DMS 273 treated with DMSO at 0.1 percent for 48 hours (cell line): ENCODE data around the gene GALNT18.

Experiments used
- DNase-seq: peaks from one replicate; lab custom pipeline; 2025; lab: John Stamatoyannopoulos, UW

The GALNT18 gene

DNA sequence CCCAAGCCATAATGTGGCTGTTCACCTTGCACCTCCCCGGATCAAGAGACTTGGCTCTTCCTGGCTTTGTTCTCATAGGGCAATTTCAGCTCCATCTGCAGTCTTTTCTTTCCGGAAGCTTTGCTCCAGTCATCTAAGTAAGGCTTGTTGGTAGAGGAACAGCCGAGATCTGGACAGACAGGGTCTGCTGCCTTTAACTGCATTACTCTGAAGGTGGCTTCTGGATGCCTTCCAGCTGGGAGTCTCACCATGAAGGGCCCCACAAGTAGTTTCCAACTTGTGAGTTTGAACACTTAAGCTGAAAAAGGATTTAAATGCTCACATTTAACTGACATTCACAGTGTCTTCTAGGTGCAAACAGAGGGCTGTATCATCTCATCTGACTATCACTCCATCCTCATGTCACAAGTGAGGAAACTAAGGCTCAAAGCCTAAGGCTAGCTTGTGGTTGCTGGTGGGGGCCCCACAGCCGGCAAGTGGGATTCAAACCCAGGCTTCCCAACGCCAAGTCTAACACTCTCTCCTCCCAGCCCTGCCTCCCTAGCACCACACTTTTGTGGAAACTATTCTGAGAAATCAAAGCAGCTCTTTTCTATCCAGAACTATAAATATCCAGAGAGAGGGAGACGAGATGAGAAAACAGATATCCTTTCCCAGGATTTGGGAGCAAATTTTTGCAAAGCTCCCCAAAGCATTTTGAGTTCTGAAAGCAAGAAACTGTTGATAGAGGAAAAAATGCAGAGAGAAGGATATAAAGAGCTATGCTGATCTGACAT is 58.4 kb downstream of the GALNT18 start:
- DNase-seq = no peak

DNA sequence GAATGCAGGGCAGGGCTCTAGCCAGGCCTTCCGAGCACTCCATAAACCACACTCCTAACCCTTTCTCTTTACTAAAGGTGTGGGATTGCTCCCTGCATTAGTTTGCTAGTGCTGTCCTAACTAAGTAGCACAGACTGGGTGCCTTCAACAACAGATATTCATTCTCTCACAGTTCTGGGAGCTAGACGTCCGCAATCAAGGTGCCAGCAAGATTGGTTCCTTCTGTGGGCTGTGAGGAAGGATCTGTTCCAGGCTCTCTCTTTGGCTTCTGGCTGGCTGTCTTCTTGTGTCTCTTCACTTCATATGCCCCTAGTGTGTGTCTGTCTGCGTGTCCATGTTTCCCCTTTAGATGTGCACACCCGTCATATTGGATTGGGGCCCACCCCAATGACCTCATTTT is 59.8 kb downstream of the GALNT18 start:
- no peak for DNase-seq

DNA sequence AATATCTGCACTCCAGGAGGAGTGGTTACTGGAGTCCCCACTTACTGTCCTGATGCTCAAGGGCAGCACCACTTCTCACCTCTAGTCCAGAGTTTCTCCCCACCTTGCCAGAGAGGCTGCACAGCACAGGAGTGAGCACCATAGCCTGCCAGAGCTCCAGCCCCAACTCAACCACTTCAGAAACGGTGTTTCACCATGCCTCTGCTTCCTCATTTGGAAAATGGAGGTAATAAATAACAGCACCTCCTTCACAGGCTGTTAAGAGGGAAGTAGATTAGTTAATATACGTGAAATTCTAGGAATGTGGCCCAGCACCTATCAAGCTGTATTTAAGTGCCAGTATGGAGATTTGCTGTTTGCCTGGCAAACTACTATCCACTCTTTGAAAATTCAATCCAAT is 63.0 kb downstream of the GALNT18 start:
- DNase-seq = no peak

DNA sequence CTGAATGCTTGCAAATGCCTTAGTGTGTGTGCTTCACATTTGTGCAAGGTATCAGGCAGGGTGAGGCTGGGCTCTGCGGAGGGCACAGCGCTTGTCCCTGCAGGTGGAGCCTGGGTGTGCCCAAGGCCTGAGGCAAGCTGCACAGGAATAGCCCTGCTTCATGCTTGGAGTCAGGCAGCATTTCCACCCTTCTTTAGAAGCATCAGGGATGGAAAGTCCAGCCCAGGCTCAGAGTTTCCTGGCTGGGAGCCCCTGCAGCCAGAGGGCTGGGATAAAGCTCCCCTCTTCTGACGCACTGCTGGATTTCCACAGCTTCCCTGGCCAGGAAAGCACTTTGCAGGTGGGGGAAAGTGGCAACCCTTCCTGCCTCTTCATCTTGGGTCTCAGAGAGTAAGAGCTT is 63.4 kb downstream of the GALNT18 start:
- DNase-seq = no peak

DNA sequence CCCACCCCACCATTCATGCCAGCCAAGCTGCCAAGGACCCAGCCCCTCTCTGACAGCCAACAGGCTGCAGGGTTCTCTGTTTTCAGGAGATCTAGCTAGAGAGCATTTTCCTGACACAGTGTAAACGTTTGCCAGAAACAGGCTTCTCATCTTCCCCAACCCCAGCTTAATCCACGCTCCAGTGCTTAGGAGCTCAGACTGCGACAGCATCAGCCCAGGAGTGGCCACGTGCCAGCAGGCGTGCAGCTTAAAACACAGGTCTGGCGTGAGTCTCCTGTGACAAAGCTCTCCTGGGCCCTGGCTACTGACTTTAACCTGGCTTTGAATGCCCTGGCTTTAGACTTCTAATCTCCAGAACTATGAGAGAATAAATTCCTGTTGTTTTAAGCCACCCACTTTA is 66.6 kb downstream of the GALNT18 start:
- no peak for DNase-seq

DNA sequence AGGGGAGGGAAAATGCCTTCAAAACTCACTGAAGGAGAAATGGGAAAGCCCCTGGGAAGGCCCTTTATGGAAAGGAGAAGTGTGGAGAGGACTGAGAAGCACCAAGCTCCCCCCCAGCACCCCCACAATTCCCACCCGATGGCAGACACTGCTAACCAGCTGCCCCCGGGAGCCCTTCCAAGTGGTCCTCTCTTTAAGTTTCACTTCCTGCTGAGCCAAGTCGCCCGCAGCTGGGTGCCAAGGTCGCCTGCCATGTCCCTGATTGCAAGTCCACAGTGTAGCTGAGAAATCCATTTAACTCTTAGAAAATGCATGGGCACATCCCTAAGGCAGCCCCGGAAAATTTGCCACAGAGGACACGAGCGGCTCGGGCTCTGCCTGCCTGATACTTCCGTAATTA is 68.2 kb downstream of the GALNT18 start:
- no peak for DNase-seq

DNA sequence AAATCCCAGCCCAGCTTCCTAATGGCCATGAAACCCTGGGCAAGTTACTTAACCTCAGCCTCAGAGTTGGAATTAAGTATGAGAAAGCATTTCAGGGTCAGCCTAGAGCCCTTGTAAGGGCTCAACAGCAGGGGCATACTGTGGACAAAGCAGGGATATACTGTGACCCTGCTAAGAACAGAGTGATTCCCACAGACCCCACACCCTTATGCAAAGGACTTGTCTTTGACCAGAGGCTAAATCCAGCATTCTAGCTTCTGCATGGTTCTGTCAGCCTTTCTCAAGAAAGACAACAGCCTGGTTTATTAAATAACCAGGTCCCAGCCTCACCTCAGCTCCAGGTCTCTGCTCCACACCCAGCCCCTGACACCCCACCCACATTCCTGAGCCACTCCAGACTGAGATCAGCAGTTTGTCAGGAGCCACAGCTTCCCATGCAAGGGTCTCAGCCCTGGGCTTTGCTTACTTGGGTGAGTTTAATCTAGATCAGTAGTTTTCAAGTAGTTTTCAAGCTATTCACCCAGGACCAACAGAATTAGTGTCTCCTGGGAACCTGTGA is 69.2 kb downstream of the GALNT18 start:
- DNase-seq = no peak

DNA sequence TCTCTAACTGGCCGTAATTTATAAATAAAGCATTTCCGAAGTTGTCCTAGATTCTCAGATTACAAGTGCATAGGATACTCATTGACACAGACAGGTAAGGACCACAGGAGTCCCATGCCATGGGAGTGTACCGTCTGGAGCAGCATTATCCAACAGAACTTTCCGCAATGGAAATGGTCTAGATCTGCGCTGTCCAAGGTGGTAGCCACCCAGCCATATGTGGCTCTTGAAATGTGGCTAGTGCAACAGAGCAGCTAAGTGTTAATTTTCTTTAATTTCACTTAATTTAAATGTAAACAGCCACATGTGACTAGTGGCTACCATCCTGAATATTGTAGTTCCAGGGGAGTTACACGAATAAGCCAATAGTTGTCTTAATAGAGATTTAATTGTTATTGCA is 71.3 kb downstream of the GALNT18 start:
- no peak for DNase-seq

DNA sequence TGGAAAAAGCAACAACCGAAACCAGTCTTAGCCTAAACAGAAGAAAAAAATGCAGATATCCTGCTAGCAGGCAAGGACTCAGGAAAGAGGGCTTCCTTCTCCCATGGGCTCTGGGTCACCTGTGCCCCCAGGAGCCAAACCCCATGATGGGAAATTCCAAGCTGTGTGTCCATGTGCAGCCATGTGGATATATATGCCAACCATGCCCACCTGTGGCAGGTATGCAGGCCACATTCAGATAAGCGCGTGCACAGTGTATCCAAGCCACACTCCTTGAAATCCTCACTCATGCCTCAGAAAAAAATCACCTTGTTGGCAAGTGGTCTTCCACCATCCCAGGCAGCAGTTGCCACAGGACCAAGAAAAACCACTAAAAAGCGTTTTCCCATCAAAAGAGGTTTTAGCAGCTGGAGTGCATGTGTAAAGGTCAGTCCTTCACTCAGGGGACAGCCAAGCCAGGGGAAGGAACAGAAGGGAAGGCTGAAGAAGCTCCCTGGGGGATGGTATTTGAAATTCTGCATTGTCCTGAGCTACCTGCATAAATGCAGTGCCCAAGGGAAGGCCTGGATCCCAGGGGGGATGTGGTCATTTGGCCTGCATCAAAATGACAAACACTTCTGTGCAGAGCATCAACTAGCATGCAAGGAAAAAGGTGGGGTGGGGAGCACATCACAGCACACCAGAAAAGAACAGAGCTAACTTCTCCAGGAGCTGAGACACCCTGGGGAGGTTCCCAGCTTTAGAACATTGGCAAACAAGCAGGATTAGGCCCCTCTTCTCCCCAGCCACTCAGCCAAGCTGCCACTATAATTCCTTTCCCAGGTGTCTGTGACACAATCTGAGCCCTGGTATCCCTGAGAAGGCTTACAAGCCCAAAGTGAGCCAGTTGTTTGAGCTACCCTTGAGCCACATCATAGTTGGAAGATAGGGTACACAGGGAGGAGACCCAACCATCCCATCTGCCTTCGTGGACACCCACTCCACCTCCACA is 76.2 kb downstream of the GALNT18 start:
- DNase-seq = no peak

DNA sequence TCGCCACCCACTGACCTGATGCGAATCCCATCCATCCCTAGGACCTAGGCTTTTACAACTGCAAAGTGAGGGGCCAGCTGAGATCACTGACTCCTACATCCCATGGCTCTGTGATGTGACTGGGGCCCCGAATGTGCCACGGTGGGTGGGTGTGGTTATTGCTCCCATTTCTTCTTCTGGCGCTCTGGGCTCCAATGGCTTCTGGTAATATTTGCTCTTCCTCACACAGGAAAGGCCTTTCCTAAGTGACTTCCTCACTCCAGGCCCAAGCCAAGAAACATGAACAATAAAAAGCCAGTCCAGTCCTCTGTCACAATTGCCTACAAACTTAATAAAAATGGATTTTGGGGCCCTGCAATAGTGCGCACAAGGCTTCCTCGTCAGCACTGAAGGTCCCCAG is 78.1 kb downstream of the GALNT18 start:
- DNase-seq = no peak

DNA sequence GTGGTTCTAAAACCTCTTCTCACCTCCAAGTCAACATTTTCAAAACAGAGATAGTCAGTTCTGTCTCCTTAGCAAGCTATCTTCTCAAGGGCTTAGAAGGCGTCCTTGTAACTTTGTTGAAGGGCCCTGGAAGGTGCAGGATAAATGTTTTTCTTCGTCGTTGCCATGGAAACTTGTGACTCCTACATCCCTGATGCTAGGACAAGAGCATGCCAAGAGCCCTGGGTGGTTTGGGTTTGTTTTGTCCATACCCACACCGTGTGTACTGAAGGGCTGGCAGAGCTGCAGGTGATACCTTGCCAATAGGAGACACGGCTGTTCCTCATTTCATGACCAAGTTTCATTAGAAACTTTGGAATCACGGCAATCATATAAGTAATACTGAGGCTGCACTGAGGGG is 81.6 kb downstream of the GALNT18 start:
- DNase-seq = no peak

DNA sequence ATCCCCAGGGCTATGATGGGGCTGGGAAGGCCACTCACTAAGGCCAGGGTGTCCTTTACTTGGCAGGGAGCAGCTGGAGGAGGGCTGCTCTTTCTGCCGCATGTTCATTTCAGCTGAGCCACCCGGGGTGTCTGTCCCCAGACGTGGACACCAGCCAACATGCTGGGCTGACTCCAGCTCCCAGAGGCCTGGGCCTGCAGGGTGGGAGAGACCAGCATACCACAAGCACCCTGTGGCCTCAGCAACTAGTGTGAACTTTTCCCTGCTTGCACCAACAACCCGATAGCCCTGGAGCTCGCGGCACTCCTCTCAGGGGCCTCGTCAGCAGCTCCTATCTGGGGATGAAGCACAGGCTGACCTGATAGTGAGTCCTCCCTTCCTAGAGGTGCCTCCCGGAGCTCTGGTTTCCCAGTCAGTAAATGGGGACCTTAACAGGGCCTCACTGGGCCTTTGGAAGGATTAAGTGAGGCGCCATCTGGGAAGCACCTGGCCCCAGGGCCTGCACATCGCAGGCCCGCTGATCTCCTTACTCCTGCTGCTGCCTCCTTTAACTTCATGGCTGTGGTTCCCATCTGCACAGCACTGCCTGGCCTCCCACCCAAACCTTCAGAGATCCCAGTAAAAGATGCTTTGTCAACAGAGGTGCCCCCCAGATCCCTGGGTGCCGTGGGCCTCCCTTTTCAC is 83.4 kb downstream of the GALNT18 start:
- no peak for DNase-seq

DNA sequence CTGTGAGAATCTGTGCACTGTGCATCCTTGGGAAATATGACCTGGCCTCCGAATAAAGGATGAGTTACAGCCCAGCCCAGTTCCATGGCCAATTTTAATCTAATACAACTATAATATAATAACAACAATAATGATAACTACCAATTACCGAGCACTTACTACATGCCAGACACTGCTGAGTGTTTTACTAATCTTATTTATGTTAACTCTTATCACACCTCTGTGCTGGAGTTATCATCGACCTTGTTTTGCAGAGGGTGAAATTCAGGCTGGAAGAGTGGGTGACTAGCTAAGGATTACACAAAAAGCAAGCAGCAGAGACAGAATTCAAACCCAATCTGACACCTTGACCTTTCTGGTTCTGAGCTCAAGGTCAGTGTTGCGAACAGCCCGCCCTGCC is 83.9 kb downstream of the GALNT18 start:
- DNase-seq = no peak

DNA sequence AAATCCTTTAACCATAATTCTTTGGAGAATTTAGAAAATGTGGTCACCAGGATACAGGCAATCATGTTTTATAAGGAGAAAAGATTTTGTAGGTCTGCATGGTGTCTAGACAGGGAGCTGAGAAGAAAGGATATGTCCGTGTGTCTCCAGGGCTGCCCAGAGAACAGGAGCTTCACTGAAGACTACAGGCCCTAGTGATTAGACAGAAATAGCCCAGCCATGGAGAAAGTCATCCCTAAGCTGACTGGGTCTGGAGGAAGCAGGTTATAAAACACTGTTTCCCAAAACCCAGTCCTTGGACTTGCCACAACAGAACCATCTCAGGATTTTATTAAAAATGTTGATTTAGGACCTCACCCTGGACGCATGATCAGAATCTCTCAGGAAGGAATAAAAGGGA is 84.4 kb downstream of the GALNT18 start:
- DNase-seq = no peak

DNA sequence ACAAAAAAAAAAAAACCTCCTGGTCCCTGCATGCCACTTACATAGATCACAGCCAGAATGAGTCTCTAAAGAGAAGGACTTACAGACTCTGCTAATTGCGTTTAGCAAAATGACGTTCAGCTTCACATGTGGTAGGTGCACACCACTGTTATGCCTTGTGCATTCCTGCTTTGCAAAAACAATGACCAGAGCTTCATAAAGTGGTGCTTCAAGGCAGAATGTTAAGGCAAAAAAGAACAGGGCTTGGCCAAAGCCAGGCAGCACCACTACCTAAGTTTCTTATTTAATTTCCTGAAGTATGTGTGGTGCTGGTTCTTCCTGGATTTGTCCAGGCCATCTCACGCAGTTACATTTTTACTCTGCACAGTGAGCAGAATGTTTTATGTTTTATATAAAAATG is 85.2 kb downstream of the GALNT18 start:
- DNase-seq = no peak

DNA sequence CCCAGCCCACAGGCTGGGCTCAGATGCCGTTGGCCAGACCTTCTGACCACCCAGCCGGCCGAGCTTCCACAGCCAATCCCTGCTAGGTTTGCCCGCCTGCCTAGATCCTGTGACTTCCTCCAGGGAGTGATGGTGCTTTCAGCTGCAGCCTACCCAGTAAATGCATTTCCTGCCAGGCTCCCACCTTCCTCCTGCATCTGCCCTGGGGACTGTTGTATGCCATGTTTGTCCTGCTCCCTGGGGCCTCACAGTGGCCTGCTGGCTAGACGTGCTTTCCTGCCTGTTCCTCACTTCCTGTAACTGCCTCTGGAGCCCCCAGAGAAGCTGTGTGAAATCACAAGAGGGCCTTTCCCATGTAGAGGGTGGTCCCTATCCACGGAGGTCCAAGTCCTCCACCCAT is 86.2 kb downstream of the GALNT18 start:
- no peak for DNase-seq

DNA sequence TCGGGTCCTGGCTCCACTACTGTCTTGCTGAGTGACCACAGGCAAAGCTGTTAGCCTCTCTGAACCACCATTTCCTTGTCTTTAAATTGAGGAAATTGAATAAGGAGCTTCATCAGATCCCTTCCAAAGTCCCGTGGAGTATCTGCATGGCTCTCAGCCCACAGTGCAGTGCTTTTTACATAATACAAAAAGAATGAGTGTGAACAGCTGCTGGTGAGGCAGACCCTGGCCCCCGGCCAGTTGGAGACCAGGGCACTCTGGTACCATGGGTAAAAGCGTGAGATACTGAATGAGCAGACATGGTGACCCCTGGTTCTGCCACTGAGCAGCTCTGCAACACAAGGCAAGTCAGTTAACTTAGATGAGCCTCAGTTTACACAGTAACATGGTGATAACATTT is 86.8 kb downstream of the GALNT18 start:
- no peak for DNase-seq

DNA sequence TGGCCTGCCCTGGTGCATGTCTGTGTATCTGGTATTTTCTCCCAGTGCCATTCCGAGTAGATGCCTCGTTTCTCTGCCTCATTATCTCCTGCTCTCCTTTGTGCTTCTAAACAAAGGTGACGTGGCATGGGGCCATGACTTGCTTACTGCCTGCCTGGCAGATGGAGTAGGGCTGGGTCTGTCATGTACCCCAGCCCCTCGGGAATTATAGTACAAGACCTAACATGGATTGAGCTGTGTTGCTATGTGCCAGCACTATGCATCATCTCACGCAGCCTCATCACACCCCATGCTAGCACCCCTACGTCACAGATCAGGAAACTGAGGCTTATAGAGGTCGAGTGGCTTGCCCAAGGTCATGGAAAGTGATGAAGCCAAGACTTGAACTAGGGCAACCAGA is 88.1 kb downstream of the GALNT18 start:
- DNase-seq = no peak

DNA sequence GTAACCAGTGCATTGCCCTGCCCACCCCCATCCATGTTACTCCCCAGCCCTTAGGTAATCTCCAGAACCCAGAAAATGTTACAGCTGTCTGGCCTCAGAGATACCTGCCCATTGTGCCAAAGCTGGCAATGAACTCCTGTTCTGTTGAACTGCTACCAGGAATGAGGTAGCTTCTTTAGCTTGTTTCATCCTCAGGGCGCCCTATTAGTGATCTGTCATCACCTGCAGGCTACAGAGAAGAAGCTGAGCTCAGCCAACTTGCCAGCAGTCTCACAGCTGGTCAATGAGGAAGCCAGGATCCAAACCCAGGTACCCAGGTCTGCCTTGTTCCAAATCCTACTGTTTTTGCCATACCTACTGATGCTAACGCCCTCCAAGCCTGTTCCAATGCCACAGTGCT is 88.7 kb downstream of the GALNT18 start:
- DNase-seq = no peak

DNA sequence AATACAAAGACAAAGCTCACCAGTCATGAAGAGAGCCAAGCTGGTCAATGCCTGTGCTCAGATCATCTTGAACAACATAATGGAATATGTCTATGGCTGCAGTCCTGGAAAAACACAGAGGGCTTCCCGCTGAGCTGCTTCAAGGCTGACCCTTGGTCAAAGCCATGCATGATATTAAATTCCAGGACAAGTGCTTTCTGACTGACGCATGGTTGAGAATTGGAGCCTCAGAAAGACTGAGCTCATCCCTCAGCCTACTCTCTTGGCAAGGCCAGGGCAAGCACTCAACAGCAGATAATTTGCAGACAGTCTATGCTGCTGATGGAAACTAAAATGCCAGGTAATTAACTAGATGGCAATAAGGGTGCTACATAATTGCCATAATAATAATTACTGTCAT is 89.2 kb downstream of the GALNT18 start:
- no peak for DNase-seq

DNA sequence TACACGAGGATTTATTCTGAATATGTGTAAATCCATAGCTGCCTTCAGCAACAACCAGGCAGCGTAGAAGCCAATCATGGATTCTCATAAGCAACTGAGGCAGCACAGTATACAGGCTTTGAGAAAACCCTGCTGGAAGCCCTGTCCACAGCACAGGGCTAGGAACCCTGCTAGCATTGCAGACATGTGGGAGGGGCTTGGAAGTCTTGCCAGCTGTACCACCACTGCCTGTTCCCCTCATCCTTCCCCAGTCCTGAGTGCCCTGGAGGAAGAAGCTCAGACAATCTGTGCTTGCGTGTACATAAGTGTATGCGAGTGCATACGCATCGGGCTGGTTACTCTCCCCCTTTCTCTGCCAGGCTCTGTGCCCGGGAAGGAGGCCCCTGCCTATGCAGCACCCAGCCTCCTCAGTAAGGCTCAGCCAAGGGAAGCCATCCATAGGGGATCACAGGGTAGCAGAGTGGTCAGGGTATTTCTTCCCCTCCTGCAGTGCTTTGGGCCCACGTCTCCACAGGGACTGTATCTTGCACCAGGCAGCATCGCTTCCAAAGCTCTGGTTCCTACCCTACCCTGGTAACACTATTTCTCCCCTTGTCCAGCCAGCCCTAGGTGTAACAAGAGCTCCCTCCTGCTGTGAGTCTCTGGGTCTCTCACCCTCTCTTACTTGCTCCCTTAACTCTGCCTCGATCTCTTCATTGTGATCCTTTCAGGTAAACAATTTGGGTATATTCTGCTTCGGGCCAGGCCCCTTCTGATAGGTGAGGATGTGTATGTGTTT is 90.5 kb downstream of the GALNT18 start:
- DNase-seq = no peak

DNA sequence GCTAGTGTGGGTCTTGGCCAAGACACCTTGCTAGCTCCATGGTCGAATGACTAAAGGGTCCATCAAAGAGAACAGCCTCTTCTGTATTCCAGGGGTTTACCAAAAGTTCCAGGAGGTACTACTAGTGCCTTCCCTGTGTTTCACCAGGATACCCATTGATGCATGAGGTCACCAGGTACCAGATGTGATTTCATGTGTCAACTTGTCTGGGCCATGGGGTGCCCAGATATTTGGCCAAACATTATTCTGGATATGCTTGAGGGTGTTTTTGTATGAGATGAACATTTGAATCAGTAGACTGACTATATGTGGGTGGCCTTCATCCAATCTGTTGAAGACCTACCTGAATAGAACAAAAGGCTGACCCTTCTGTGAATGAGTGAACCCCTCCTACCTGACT is 92.8 kb downstream of the GALNT18 start:
- DNase-seq = no peak
